Measurements from ENCODE around the gene C16orf95. TPM values are rescaled to one million over a fixed set of nuclear protein-coding genes. Genes with fewer than 3 reads are reported as not detected.

Gene C16orf95
- total RNA-seq, 6 experiments from 2014 or later = 1.7 to 5.5 (median 3.9) TPM

- H3K36me3 ChIP-seq = no peaks in the 10 kb centered on the region
- H3K27ac ChIP-seq = no peak overlapping the region
- H3K9me3 ChIP-seq = no peaks in the 10 kb centered on the region
- no peak for ATAC-seq
- WGBS (ENCODE audit: insufficient coverage, low coverage, low lambda C conversion rate, missing lambda C conversion rate) = 40% methylated on average over 2 of the region's 5 CpGs
- H3K4me1 ChIP-seq = no peaks in the 10 kb centered on the region
- no peak for DNase-seq
- no peak overlapping the region for H3K4me3 ChIP-seq
- intact Hi-C loops (cut with DNase I) = no loop called here
- no peaks in the 10 kb centered on the region for H3K27me3 ChIP-seq
- TF ChIP-seq, protein P1, sequence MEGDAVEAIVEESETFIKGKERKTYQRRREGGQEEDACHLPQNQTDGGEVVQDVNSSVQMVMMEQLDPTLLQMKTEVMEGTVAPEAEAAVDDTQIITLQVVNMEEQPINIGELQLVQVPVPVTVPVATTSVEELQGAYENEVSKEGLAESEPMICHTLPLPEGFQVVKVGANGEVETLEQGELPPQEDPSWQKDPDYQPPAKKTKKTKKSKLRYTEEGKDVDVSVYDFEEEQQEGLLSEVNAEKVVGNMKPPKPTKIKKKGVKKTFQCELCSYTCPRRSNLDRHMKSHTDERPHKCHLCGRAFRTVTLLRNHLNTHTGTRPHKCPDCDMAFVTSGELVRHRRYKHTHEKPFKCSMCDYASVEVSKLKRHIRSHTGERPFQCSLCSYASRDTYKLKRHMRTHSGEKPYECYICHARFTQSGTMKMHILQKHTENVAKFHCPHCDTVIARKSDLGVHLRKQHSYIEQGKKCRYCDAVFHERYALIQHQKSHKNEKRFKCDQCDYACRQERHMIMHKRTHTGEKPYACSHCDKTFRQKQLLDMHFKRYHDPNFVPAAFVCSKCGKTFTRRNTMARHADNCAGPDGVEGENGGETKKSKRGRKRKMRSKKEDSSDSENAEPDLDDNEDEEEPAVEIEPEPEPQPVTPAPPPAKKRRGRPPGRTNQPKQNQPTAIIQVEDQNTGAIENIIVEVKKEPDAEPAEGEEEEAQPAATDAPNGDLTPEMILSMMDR (IDR thresholded peaks at IDR 0.05) = no peak
- TF ChIP-seq POLR2A (IDR thresholded peaks at IDR 0.05) = no peak
Measured at GRCh38 chr16:87309620-87310525, 7.3 kb downstream of the C16orf95 start.

DNA sequence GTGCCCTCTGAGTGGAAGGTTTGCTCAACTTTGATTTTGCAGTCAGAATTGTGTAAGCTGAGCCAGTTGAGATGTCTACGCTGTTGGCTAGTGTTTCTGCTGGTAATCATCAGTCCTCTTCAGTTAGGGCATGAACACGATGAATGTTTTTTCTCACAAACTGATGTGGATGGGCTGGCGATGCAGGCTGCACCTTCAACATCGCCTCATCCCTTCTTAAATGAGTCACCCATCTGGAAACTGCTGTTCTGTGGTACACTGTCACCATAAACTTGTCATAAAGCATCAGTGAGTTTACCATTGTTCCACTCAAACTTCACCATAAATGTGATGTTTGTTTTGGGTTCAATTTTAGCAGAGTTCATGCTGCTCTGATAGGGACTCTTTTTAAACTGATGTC, 8.4 kb downstream of the C16orf95 start:
- ATAC-seq = no peak
- TF ChIP-seq, protein P1 (IDR thresholded peaks at IDR 0.05) = no peak
- no peak for TF ChIP-seq POLR2A (IDR thresholded peaks at IDR 0.05)
- 50% methylated on average over 2 of the region's 4 CpGs for WGBS (ENCODE audit: insufficient coverage, low coverage, low lambda C conversion rate, missing lambda C conversion rate)
- no peak for DNase-seq
- Histone ChIP-seq H3K9me3 (no peaks in the 10 kb centered on the region), H3K27me3 (no peaks in the 10 kb centered on the region), H3K27ac (no peak overlapping the region), H3K4me3 (no peak overlapping the region), H3K36me3 (no peaks in the 10 kb centered on the region), H3K4me1 (no peaks in the 10 kb centered on the region)
- intact Hi-C loops (cut with DNase I) = no loop called here

- no peaks in the 10 kb centered on the region for H3K4me1 ChIP-seq
- H3K36me3 ChIP-seq = no peaks in the 10 kb centered on the region
- intact Hi-C loops (cut with DNase I) = no loop called here
- H3K4me3 ChIP-seq = no peak overlapping the region
- H3K27me3 ChIP-seq = no peaks in the 10 kb centered on the region
- ATAC-seq = no peak
- 73% methylated on average over 3 of the region's 3 CpGs for WGBS (ENCODE audit: insufficient coverage, low coverage, low lambda C conversion rate, missing lambda C conversion rate)
- no peak overlapping the region for H3K27ac ChIP-seq
- H3K9me3 ChIP-seq = no peaks in the 10 kb centered on the region
- no peak for TF ChIP-seq POLR2A (IDR thresholded peaks at IDR 0.05)
- TF ChIP-seq, protein P1 (IDR thresholded peaks at IDR 0.05) = no peak
- DNase-seq = no peak
Measured at GRCh38 chr16:87306516-87306915, 10.7 kb downstream of the C16orf95 start.

DNA sequence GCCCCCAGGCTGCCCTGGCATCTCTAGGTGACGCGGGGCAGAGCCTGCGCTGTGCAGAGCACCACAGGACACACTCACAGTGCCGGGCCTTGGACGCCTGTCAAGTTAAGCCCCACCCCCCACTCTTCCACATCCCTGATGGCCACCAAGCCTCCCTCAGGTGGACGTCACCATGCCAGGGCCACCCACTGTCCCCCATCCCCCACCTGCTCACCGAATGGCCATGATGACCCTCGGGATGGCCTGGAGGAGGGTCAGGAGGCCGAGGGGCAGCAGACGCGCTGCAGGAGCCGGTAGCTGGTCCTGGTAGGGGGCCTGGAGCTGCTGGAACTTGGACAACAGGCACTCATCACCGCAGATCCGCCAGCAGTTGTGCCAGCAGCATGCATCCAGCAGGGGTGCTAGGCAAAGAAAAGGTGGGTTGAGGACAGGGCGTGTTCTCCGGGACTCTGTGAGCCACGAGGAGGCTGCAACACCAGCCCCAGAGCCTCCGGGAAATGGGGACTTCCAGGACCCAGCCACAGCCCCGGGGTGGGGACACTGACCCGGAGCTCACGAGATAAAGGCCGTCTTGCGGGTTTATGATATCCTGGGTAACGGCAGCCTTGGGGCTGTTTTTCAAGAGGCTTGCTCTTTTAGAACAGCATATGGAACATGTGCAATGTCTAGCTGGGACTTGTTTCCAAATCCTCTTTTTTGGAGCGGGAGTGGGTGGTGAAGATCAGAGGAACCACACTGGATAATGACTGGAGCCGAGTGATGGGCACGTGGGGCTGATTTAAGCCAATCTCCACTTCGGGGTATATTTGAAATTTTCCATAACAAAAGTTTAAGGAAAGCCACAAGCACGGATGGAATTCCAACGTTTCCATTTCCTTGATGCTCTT, 11.4 kb downstream of the C16orf95 start:
- intact Hi-C loops (cut with DNase I) = no loop called here
- no peaks in the 10 kb centered on the region for H3K27me3 ChIP-seq
- peak in 3 of 4 donors; percentile 11 to 41 (median 24) for ATAC-seq
- H3K4me1 ChIP-seq = no peaks in the 10 kb centered on the region
- H3K4me3 ChIP-seq = no peak overlapping the region
- TF ChIP-seq, protein P1 (IDR thresholded peaks at IDR 0.05) = no peak
- no peak for TF ChIP-seq POLR2A (IDR thresholded peaks at IDR 0.05)
- no peaks in the 10 kb centered on the region for H3K36me3 ChIP-seq
- H3K27ac ChIP-seq = no peak overlapping the region
- no peak for DNase-seq
- H3K9me3 ChIP-seq = no peaks in the 10 kb centered on the region
- WGBS (ENCODE audit: insufficient coverage, low coverage, low lambda C conversion rate, missing lambda C conversion rate) = 74% methylated on average over 7 of the region's 30 CpGs

Measured in right lobe of liver (tissue), 6 donors.